HG03571 (cell line): ENCODE data around the gene AFAP1L2.

Experiments used
- ATAC-seq: cut with Tn5 transposase; IDR thresholded peaks from one replicate; pipeline ENCODE4 v1.9.1; 2021; ENCODE audit not compliant: unreplicated experiment

The AFAP1L2 gene

GRCh38 chr10:114391599-114391998 is 12.7 kb downstream of the AFAP1L2 start:
- no peak for ATAC-seq

- no peak for ATAC-seq
These were observed 14.9 kb downstream of the AFAP1L2 start for GRCh38 chr10:114389426-114389825.

GRCh38 chr10:114388275-114388674 is 16.0 kb downstream of the AFAP1L2 start:
- ATAC-seq, result no peak

GRCh38 chr10:114387784-114388183 is 16.5 kb downstream of the AFAP1L2 start:
- no peak for ATAC-seq

GRCh38 chr10:114386452-114386851 is 17.9 kb downstream of the AFAP1L2 start:
- no peak for ATAC-seq

GRCh38 chr10:114385557-114385956 is 18.7 kb downstream of the AFAP1L2 start:
- ATAC-seq, result no peak

- no peak for ATAC-seq
These were observed 19.7 kb downstream of the AFAP1L2 start for GRCh38 chr10:114384601-114385000.

GRCh38 chr10:114384181-114384580 is 20.1 kb downstream of the AFAP1L2 start:
- no peak for ATAC-seq

GRCh38 chr10:114380797-114381196 is 23.5 kb downstream of the AFAP1L2 start:
- ATAC-seq, result no peak

GRCh38 chr10:114380060-114380459 is 24.2 kb downstream of the AFAP1L2 start:
- ATAC-seq, result no peak

GRCh38 chr10:114379631-114380041 is 24.7 kb downstream of the AFAP1L2 start:
- ATAC-seq, result no peak

GRCh38 chr10:114376523-114376922 is 27.8 kb downstream of the AFAP1L2 start:
- no peak for ATAC-seq

GRCh38 chr10:114375047-114375446 is 29.3 kb downstream of the AFAP1L2 start:
- no peak for ATAC-seq

GRCh38 chr10:114374053-114374791 is 30.1 kb downstream of the AFAP1L2 start:
- no peak for ATAC-seq

GRCh38 chr10:114373631-114374030 is 30.7 kb downstream of the AFAP1L2 start:
- ATAC-seq, result no peak

GRCh38 chr10:114372995-114373394 is 31.3 kb downstream of the AFAP1L2 start:
- no peak for ATAC-seq

- ATAC-seq, result no peak
These were observed 32.1 kb downstream of the AFAP1L2 start for GRCh38 chr10:114372179-114372578.

- no peak for ATAC-seq
These were observed 33.3 kb downstream of the AFAP1L2 start for GRCh38 chr10:114370966-114371365.

GRCh38 chr10:114370199-114370598 is 34.1 kb downstream of the AFAP1L2 start:
- ATAC-seq, result no peak

- no peak for ATAC-seq
These were observed 36.3 kb downstream of the AFAP1L2 start for GRCh38 chr10:114368057-114368391.

- ATAC-seq, result no peak
These were observed 36.8 kb downstream of the AFAP1L2 start for GRCh38 chr10:114367351-114368056.

- no peak for ATAC-seq
These were observed 39.6 kb downstream of the AFAP1L2 start for GRCh38 chr10:114364726-114365125.
